Tibial nerve (tissue), 4 donors: ENCODE data around the gene RPS27L.

Experiments used
- CTCF ChIP-seq, 5 experiments: fragments of 200-600 bp in 3 of 5; fragments of 450-650 bp in 2 of 5; sonication (generic) in 3 of 5; IDR thresholded peaks; one replicate each; pipeline ENCODE4 v1.5.1; 2016 to 2019; ENCODE audit warnings: antibody characterized with exemption in 5 of 5, mild to moderate bottlenecking in 3 of 5, moderate library complexity in 2 of 5
- EP300 ChIP-seq, 2 donors: sonication (generic); formaldehyde crosslinking; IDR thresholded peaks; one replicate each; pipeline ENCODE4 v1.6.1; 2017; ENCODE audit warnings: antibody characterized with exemption in 2 of 2, mild to moderate bottlenecking in 1 of 2

- TF ChIP-seq EP300 (IDR thresholded peaks at IDR 0.05) (no peak), CTCF (IDR thresholded peaks at IDR 0.05) (no peak)
Measured at GRCh38 chr15:63111481-63111880, 45.8 kb downstream of the RPS27L start.
